GM12878 (cell line): ENCODE data around the gene HSBP1. TPM values are rescaled to one million over a fixed set of nuclear protein-coding genes. Genes with fewer than 3 reads are reported as not detected.

Source experiments
- ATAC-seq: fragments of 200-7000 bp; cut with Tn5 transposase; 3 replicates; pipeline ENCODE4 v1.9.1; 2020; ENCODE audit warnings: mild to moderate bottlenecking, moderate library complexity
- BruUV-seq: library from RNA; stranded (reverse); fragments of 400-500 nt; replicated peaks from 2 replicates; lab custom pipeline; 2021; lab: Mats Ljungman, UMichigan
- CTCF ChIA-PET: fragments of 300-600 bp; sonication (Branson Sonifier 250); formaldehyde crosslinking; extraction: SDS; loops from one replicate; lab custom pipeline; 2021; ENCODE audit warnings: inconsistent platforms; lab: Yijun Ruan, JAX
- POLR2A ChIA-PET: fragments of 350-600 bp; formaldehyde crosslinking; extraction: SDS; loops from one replicate; lab custom pipeline; 2021; ENCODE audit warnings: inconsistent platforms; lab: Charles Lee
- RAD21 ChIA-PET: fragments of 300-600 bp; sonication (Branson Sonifier 250); formaldehyde crosslinking; loops from one replicate; lab custom pipeline; 2023; ENCODE audit warnings: antibody characterized with exemption; ENCODE audit not compliant: unreplicated experiment; lab: Charles Lee
- SMC1A ChIA-PET: fragments of 300-600 bp; sonication (Branson Sonifier 250); formaldehyde crosslinking; loops from one replicate; lab custom pipeline; 2023; ENCODE audit not compliant: unreplicated experiment, uncharacterized antibody; lab: Charles Lee
- DNase-seq: peaks from one replicate; pipeline ENCODE4 v3.0.0-alpha.2; 2011; ENCODE audit warnings: low read depth, low spot score
- FAIRE-seq: peaks from 3 replicates; lab custom pipeline; 2011; peaks lifted over from hg19 to GRCh38; lab: Jason Lieb, UNC
- H2AFZ ChIP-seq: 2 replicates; pipeline ENCODE4 v1.6.0; 2011; ENCODE audit warnings: low read depth, low read length, control low read depth; ENCODE audit not compliant: control insufficient read depth
- H3K27ac ChIP-seq: 2 replicates; pipeline ENCODE4 v1.5.1; 2011; ENCODE audit warnings: control low read depth; ENCODE audit not compliant: control insufficient read depth, insufficient read depth
- H3K27me3 ChIP-seq, 2 experiments: replicated peaks in 1 of 2; 2 replicates each; pipeline versions ENCODE4 v1.6.0 to v1.6.1; 2011; ENCODE audit warnings: low read length in 1 of 2; ENCODE audit not compliant: control insufficient read depth in 2 of 2, insufficient read depth in 2 of 2
- H3K36me3 ChIP-seq, 2 experiments: 2 replicates each; pipeline ENCODE4 v1.5.1; 2011; ENCODE audit warnings: low read length in 1 of 2; ENCODE audit not compliant: control insufficient read depth in 2 of 2, insufficient read depth in 2 of 2
- H3K4me1 ChIP-seq: 2 replicates; pipeline ENCODE4 v1.6.1; 2011; ENCODE audit warnings: mild to moderate bottlenecking, low read length, moderate library complexity, mixed read lengths; ENCODE audit not compliant: control insufficient read depth, insufficient read depth
- H3K4me2 ChIP-seq: 2 replicates; pipeline ENCODE4 v1.6.0; 2011; ENCODE audit warnings: control low read depth; ENCODE audit not compliant: control insufficient read depth, insufficient read depth
- H3K4me3 ChIP-seq: fragments of 200-600 bp; sonication (generic); 2 replicates; pipeline ENCODE4 v1.5.1; 2016
- H3K79me2 ChIP-seq: 2 replicates; pipeline ENCODE4 v1.6.0; 2011; ENCODE audit warnings: low read length; ENCODE audit not compliant: control insufficient read depth, insufficient read depth
- H3K9ac ChIP-seq: 2 replicates; pipeline ENCODE4 v1.8.0; 2011; ENCODE audit warnings: low read length, control low read depth, mixed read lengths; ENCODE audit not compliant: control insufficient read depth, insufficient read depth
- H3K9me3 ChIP-seq: replicated peaks from 3 replicates; pipeline ENCODE4 v1.5.1; 2011; ENCODE audit warnings: mild to moderate bottlenecking, low read length; ENCODE audit not compliant: control insufficient read depth, insufficient read depth
- H4K20me1 ChIP-seq: 2 replicates; pipeline ENCODE4 v1.6.0; 2011; ENCODE audit not compliant: control insufficient read depth, insufficient read depth
- CHD4 ChIP-seq: fragments of 200-600 bp; sonication (generic); IDR thresholded peaks from 2 replicates; pipeline ENCODE4 v1.6.1; 2016; ENCODE audit warnings: mild to moderate bottlenecking
- FOXK2 ChIP-seq: fragments of 450-650 bp; IDR thresholded peaks from 2 replicates; pipeline ENCODE4 v1.6.1; 2017; ENCODE audit warnings: mild to moderate bottlenecking, moderate library complexity
- LARP7 ChIP-seq: fragments of 450-650 bp; IDR thresholded peaks from 2 replicates; pipeline ENCODE4 v1.6.1; 2017; ENCODE audit warnings: mild to moderate bottlenecking
- MTA3 ChIP-seq: IDR thresholded peaks from 2 replicates; pipeline ENCODE4 v1.6.1; 2012; ENCODE audit warnings: low read length, inconsistent platforms, borderline replicate concordance
- MXI1 ChIP-seq: fragments of 150-350 bp; IDR thresholded peaks from 2 replicates; pipeline ENCODE4 v1.6.1; 2011; ENCODE audit warnings: low read depth, mild to moderate bottlenecking, inconsistent platforms, low read length, improper control_type of control experiment
- SIX5 ChIP-seq: IDR thresholded peaks from 2 replicates; pipeline ENCODE4 v1.6.1; 2011; ENCODE audit warnings: mild to moderate bottlenecking, low read depth, low read length, moderate library complexity; ENCODE audit not compliant: severe bottlenecking
- STAT3 ChIP-seq: IDR thresholded peaks from 2 replicates; pipeline ENCODE4 v1.6.1; 2011; ENCODE audit warnings: low read depth, low read length, improper control_type of control experiment
- TARDBP ChIP-seq: IDR thresholded peaks from 2 replicates; pipeline ENCODE4 v1.6.1; 2016; ENCODE audit warnings: borderline replicate concordance
- WGBS: methylation state at CpG from one replicate; pipeline ENCODE4 v1.1.6; 2016; ENCODE audit warnings: low lambda C conversion rate; ENCODE audit not compliant: insufficient replicate concordance, insufficient coverage; ENCODE audit errors: missing lambda C conversion rate; 5-methylcytosine and 5-hydroxymethylcytosine counted together
- in situ Hi-C: fragments of 300-500 bp; cut with MboI; formaldehyde crosslinking; loops from 9 replicates; pipeline ENCODE4 v1.14.3; 2018; ENCODE audit warnings: mixed read lengths
- intact Hi-C: fragments of 100-400 bp; cut with micrococcal nuclease; formaldehyde crosslinking; loops from one replicate; pipeline ENCODE4 v1.14.2; 2022; ENCODE audit not compliant: unreplicated experiment
- polyA plus RNA-seq, 11 experiments: library from polyadenylated mRNA; depleted of rRNA in 4 of 11; unstranded in 6 of 11; stranded (reverse) in 5 of 11; fragments of >200 nt; fragmentation: Nextera tagmentation in 4 of 11; fragmentation: Illumina TruSeq in 1 of 11; extraction: Ambion mirVana in 4 of 11; extraction: Trizol in 1 of 11; gene quantifications; 1 replicate in 1 of 11; 2 replicates in 10 of 11; pipeline versions ENCODE4 v1.2.1 to v1.2.3, GENCODE V29; 2011 to 2016; ENCODE audit warnings: inconsistent platforms in 2 of 11, missing spikeins in 2 of 11, low read depth in 1 of 11
- total RNA-seq, 4 experiments: library from RNA; depleted of rRNA in 3 of 4; stranded (reverse); fragments of >200 nt in 3 of 4; fragmentation: Illumina TruSeq in 1 of 4; extraction: Trizol in 1 of 4; gene quantifications; 2 replicates each; pipeline versions ENCODE4 v1.2.1 to v1.2.3, GENCODE V29; 2013 to 2021
- TF ChIP-seq, protein P1 (sequence below): fragments of 150-350 bp; IDR thresholded peaks from 2 replicates; pipeline ENCODE4 v1.6.1; 2014; ENCODE audit warnings: mild to moderate bottlenecking, low read depth, low read length
- TF ChIP-seq, protein P2 (sequence below): IDR thresholded peaks from 2 replicates; pipeline ENCODE4 v1.6.1; 2011; ENCODE audit warnings: mild to moderate bottlenecking, low read depth, low read length, moderate library complexity; ENCODE audit not compliant: insufficient replicate concordance

The HSBP1 gene
- total and polyA plus RNA-seq, 10 of the 15 experiments (the other 5 are each of a cell fraction or from before 2014, with no cell fraction given): 26.6 to 263 (median 95.7) TPM

DNA sequence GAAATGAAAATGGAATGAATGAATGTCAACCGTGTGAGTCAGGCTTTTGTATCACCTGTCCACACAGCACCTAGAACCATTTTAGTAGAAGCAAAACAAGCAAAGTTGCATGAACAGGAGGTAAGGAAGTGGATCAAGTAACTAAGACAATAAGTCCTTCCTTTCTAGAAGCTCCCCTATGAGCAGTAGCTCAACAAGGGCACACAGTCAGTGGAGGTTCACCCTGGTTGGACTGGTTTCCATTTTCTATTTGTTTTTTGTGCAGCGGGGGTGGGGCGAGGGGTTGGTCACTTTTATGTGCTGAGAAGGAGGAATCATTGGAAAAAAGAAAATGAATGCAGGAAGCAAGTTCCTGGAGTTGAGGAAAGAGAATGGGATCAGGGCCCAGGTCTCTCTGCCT lies 4.0 kb upstream of the HSBP1 start:
- ATAC-seq: no peak
- H3K27me3 ChIP-seq: no peaks in the 10 kb centered on the region; a peak in 1 of 4 replicates
- no peak overlapping the region for H3K9ac ChIP-seq
- H3K9me3 ChIP-seq: no peaks in the 10 kb centered on the region
- H3K79me2 ChIP-seq: peaks cover 10% of the 10 kb centered on the region
- peaks cover 4% of the 10 kb centered on the region; the same call in 1 of the 2 replicates for H3K4me1 ChIP-seq
- no peak overlapping the region for H2AFZ ChIP-seq
- ChIA-PET CTCF (no interaction called here), POLR2A (no interaction called here), SMC1A (no interaction called here)
- DNase-seq: no peak
- 76% methylated on average over 3 of the region's 3 CpGs for WGBS
- no peaks in the 10 kb centered on the region for H4K20me1 ChIP-seq
- BruUV-seq: no TSS peak
- no peak overlapping the region for H3K4me3 ChIP-seq
- intact Hi-C loops: no loop called here
- H3K36me3 ChIP-seq: no peaks in the 10 kb centered on the region
- no peak for TF ChIP-seq CHD4
- TF ChIP-seq, protein P1, sequence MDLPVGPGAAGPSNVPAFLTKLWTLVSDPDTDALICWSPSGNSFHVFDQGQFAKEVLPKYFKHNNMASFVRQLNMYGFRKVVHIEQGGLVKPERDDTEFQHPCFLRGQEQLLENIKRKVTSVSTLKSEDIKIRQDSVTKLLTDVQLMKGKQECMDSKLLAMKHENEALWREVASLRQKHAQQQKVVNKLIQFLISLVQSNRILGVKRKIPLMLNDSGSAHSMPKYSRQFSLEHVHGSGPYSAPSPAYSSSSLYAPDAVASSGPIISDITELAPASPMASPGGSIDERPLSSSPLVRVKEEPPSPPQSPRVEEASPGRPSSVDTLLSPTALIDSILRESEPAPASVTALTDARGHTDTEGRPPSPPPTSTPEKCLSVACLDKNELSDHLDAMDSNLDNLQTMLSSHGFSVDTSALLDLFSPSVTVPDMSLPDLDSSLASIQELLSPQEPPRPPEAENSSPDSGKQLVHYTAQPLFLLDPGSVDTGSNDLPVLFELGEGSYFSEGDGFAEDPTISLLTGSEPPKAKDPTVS: no peak
- no peak for TF ChIP-seq STAT3
- no peak for TF ChIP-seq MTA3
- TF ChIP-seq SIX5: no peak
- TF ChIP-seq LARP7: no peak
- TF ChIP-seq, protein P2, sequence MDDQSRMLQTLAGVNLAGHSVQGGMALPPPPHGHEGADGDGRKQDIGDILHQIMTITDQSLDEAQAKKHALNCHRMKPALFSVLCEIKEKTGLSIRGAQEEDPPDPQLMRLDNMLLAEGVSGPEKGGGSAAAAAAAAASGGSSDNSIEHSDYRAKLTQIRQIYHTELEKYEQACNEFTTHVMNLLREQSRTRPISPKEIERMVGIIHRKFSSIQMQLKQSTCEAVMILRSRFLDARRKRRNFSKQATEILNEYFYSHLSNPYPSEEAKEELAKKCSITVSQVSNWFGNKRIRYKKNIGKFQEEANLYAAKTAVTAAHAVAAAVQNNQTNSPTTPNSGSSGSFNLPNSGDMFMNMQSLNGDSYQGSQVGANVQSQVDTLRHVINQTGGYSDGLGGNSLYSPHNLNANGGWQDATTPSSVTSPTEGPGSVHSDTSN: no peak
- TF ChIP-seq TARDBP: no peak
- TF ChIP-seq MXI1: no peak
- TF ChIP-seq FOXK2: no peak
- TF ChIP-seq, all 136 proteins: peak for 0
- no peak for FAIRE-seq
- Histone ChIP-seq H3K4me2 (no peak overlapping the region), H3K27ac (no peak overlapping the region)
- in situ Hi-C loops: no loop called here
- RAD21 ChIA-PET: no interaction called here
